COLO829 (cell line): ENCODE data around the gene BIN1.
"Not testable (repeated sequence)": the region's sequence is repeated elsewhere in the genome, so short reads cannot be mapped to it uniquely, and the experiment has no call there.

ENCODE experiments used
- DNase-seq: peaks from one replicate; pipeline ENCODE4 v3.0.0; 2012; ENCODE audit warnings: low spot score

BIN1 gene

DNA sequence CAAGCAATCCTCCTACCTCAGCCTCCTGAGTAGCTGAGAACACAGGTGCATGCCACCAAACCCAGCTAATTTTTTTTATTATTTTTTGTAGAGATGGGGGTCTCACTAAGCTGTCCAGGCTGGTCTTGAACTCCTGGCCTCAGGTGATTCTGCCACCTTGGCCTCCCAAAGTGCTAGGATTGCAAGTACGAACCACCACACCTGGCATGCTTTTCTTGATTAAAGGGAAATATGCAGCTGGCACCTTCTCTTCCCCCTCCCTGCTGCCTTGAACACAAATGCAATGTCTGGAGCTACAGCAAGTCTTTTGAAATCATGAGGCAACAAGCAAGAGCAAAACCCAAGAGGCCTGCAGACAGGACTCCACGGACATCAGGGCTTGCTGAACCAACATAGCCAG is 26.8 kb upstream of the BIN1 start:
- no peak for DNase-seq

DNA sequence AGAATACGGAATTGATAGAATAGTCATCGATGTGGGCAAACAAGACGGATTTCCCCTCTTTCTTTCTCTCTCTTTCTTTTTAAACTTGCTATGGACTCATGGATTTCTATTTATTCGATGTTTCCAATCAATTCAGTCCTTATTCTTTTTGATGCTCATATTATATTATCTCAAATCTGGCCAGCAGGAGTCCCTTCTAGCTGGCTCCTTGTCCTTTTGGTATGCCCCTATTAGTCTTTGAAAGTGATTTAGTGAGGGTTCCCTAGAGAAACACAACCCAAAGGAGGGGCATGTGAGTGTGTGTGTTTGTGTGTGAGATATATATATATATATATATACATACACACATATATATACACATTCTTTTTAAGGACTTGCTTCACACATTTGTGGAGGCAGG is 23.5 kb upstream of the BIN1 start:
- DNase-seq = no peak

DNA sequence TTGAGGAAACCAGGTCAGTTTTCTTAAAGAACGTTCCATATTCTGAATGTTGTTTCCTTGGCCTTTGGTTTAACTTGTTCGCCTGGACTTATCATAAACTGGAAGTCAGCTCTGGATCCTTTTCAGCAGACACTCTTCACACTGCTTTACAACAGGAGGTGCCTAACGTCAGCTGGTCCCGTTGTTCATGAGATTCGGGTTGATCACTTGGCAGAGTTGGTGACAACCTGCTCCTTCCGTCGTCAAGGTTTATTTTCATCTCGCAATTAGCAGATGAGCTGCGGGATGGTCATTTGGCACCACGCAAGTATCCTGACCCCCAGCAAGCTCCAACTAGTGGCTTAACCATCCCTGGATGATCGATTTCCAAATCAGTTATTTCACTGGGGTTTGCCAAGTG is 23.0 kb upstream of the BIN1 start:
- no peak for DNase-seq

DNA sequence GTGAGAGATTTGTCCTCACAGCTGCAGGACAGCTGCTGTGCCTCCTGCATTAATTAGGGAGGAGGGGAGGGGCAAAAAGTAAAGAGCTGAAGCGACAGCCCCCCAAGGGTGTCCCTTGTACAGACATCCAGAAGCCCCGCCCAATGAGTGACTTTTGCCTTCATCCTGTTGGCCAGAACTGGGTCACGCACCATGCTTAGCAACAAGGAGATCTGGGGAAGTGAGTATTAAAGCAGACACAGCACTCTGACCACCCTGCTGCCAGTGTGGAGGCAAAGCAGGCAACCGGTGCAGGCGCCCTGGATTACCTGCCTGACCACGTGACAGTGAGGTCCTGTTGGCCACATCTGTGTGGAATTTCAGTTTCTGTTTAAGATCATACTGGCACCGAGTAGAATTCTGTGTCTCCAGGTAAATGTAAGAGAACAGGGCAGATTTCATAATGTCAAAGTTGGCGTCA is 21.5 kb upstream of the BIN1 start:
- no peak for DNase-seq

DNA sequence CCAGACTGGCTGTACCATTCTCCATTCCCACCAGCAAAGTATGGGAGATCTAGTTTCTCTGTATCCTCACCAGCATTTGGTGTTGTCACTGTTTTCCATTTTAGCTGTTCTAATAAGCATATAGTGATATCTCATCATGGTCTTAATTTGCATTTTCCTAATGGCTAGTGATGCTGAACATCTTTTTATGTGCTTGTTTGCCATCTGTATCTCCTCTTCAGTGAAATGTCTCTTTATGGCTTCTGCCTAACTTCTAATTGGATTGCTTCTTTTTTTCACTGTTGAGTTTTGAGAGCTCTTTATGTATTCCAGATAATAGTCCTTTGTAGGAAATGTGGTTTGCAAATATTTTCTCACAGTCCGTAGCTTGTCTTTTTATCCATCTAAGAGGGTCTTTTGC is 18.9 kb upstream of the BIN1 start:
- no peak for DNase-seq

DNA sequence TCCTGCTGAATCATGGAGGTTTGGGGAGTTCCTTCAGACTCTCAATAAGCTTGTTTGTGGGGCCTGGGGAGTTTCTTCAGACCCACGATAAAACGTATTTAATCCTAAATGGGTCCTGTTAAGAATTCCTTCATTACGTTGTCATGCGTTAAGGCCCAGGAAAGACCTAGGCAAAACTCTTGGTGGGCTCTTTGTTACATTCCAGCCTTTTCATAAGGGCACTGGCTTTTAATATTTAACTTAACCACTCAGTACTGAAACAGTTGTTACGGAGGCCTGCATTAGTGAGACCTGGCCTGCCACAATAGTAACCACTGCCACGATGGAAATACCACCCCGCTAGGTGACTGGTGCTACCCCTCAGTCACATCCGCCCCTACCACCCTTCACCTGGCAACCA is 17.5 kb upstream of the BIN1 start:
- DNase-seq = no peak

DNA sequence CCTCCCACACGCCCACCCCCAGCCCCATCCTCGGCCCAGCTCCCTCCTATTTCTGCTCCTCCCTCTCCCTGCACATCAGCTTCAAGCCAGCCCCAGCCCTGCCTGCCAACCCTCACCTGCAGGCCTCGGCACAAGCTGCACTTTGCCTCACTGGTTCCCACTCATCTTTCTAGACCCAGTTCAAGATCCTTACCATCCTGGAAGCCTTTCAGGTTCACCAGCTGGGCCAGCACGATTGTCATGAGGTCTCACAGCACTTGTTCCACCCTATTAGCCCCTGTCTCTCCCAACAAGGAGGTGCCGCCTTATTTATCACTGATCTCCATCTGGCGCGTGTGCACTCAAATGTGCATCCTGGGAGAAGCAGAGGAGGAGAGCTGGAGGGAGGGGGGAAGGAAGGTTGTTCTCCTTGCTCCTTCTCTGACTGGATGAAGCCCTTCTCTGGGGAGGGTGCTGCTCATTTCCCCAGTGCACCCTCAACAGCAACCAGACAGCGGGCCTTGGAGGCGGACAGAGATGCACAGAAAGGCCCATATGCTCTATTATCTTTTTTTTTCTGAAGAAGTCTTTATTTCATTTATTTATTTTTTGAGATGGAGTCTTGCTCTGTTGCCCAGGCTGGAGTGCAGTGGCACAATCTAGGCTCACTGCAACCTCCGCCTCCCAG is 15.5 kb upstream of the BIN1 start:
- no peak for DNase-seq

DNA sequence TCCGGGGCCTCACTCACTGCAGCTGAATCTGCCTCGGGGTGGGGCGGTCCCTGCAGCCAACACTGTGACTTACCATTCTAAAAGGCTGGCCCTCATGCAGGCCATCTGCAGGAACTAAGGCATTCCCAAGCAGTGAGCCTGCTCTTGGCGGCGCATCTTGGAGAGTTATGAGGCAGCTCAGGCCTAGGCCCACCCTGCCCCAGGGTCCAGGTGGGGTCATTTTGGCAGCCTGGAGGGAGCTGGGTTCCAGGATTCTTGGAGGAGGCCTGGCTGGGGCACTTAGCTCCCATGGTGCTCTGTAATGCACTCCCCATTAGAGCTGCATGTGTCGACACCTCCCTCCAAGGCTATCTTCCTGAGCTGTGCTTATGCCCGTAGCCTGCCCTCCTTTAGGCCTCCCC is 14.8 kb upstream of the BIN1 start:
- DNase-seq = no peak

DNA sequence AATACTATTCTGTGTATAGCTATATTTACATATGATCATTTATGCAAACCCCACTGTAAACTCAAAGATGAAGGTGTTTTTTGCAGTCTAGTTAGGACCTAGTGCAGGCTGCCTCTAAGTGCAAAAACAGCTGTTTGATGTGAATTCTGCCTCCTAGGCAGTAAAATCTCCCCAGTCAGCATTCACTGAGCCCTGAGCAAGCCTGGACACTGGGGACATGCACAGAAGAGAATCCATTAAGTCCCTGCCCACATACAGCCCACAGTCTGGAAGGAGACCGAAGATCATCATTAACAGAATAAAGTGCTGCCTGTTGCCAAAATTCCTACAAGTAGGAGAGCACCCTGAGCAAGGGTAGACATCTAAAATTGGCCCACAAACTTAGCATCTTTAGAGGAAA is 14.4 kb upstream of the BIN1 start:
- DNase-seq = no peak

DNA sequence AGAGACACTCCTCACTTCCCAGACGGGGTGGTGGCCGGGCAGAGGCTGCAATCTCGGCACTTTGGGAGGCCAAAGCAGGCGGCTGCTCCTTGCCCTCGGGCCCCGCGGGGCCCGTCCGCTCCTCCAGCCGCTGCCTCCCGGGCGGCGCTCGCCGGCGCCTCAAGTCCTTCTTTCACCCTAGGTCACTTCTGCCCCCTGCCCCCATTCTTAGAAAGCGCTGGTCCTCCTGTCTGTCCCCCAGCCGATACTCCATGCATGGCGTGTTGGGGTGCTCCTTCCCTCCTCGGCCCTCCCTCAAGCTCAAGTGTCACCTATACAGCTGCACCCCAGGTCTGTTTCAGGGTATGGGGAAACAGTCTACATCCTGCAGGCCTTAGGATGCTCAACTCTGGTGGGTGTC is 13.5 kb upstream of the BIN1 start:
- DNase-seq = not testable (repeated sequence)

DNA sequence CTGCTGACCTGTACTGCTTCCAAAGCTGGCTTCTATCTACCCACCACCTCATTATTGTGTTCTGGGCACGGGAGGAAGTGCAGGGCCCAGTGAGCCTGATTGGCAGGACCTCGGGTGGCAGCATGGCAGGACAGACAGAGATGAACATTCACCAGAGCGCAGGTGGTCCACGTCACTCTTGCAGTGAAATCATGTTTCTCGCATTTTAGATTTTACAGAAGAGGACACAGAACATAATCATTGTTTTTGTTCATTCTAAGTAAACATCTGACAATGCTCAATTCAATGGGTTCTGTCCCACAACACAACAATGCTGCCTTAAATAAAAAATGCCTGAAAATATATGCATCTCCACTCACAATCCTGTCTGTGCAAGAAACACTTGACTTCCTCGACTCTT is 11.5 kb upstream of the BIN1 start:
- no peak for DNase-seq

DNA sequence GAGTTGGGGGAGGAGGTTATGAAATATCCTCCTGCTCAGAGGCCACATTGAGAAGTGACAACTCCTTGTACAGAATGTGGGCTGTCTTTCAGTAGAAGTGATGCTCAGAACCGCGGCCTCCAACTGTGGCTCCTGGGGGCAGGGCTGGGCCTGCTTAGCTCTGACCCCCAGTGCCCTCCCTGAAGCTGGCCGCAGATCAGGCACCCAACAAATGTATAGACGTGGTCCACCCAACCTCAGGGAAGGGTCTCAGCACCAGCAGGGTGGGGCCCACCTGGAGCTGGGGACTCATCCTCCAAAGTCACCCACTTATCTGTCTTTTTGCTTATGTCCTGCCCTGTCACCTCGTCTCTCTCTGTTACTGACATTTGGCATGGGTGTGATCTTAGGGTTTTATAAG is 11.1 kb upstream of the BIN1 start:
- no peak for DNase-seq

DNA sequence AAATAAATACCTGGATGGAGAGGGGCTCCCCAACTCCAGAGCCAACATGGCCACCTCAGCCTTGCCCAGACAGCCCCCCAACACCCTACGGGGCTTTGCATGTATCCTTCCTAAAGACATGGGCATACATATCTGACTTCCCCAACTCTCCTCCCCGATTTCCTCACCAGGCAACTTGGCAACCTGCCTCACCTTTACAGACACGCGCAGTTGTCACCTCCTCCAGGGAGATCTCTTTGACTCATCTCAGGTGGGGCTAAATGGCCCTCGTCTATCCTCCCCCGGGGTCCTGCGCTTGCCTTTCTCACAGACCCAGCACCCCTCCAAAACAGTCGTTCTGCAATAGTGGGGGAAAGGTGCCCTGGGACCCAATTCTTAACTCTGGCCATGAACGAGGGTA is 10.6 kb upstream of the BIN1 start:
- no peak for DNase-seq

DNA sequence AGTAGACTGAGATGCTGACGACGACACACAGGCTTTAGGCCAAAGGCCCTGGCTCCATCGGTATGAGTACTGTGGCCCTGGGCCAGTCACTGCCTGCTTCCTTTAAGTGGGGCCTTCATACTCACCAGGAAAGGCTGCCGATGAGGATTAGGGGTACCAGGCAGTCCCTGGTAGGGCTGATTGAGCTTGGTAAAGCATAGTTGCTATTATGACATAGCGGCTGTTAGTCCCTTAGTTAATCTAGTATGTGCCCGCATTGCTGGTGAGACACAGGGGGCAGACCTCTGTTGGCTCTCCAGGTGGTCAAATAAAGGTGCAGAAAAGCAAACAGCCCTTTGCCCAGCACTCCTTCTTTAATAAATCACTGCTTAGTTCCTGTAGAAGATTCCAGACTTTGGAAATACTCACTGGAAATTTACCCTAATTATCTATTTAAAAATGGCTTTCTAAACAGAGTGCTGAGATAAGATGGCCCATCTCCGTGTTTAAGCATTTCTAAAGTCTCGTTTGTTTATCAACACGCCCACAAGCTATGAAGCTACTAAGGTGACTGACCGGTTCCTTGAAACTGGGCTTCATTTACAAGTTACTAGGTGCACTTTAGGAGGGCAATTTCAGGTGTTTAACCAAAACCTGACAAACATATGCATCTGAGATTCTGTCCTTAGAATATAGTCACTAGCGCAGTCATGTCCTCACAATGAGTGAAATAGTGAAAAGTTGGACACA is 8.7 kb upstream of the BIN1 start:
- no peak for DNase-seq

DNA sequence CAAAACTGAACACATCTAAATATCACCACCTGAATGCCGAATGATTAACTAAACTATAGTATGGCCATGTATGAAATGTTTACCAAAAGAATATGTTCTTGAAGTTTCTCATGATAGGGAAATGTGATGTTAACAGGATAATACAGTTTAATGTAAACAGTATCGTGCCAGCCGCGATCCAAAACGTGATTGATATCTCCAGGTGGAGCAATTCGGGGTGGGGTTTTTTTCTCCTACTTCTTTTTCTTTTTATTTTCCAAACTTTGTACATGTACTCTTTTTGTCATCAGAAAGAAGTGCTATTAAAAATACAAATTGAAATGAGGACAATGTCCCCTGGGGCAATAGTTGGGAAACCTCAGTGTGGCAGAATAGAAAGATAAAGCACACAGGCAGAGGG is 4.0 kb upstream of the BIN1 start:
- DNase-seq = no peak

DNA sequence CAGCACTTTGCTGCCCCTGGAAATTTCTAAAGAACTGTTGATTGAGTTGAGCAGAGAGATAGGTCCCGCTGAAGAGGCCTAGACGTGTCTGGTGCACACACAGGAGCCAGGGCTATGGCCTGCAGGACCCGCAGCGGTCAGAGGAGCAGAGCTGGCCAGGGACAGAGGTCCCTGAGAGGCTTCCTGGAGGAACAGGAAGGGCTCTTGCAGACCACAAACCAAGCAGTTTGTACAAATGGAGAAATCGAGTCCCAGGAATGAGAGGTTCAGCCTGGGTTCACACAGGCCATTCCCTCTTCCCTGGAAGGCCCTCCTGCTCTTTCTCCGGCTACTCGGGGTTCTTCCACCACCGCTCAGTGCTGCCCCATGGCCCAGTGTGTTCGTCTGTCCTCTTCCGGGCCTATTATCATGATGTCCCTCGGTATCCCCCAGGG is 1.2 kb upstream of the BIN1 start:
- no peak for DNase-seq

DNA sequence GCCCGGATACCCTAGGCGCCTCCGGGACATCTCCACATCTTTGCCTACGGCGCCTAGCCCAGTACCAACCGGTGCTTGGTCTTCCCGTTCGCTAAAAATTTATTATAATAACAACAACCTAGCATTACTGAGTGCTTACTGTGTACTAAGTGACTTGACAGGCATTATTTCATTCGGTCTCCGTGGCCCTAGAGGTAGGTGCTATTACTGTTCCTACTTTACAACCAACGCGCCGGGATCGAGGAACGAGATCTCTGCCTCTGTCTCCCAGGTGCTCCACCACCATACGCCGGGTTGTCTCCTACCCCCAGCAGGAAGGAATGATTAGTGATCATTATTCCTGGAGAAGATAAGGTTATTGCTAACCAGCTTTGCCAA is 657 bp upstream of the BIN1 start:
- DNase-seq = no peak

DNA sequence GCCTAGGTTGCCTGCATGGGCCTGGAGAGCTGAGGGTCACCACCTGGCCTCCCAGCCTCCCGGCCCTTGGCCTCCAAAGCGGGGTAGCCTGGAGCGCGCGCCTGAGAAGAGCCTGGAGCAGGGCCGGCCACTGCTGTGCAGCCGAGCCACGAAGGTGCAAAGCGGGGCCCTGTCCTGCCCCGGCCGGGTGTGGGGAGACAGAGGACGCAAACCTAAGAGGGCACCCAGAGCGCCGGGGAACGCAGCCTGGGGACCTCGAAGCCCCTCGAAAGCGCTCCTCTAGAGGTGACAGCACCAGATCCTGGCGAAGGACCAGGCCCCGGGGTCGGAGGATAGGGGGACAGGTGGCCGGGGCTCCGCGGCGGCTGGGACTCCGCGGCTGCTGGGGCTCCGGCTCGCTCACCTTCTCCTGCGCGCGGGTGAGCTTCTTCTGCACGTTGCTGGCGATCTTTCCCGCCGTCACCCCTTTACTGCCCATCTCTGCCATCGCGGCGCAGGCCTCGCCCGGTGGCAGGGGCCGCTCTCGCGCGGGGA is 430 bp downstream of the BIN1 start:
- DNase-seq = no peak

DNA sequence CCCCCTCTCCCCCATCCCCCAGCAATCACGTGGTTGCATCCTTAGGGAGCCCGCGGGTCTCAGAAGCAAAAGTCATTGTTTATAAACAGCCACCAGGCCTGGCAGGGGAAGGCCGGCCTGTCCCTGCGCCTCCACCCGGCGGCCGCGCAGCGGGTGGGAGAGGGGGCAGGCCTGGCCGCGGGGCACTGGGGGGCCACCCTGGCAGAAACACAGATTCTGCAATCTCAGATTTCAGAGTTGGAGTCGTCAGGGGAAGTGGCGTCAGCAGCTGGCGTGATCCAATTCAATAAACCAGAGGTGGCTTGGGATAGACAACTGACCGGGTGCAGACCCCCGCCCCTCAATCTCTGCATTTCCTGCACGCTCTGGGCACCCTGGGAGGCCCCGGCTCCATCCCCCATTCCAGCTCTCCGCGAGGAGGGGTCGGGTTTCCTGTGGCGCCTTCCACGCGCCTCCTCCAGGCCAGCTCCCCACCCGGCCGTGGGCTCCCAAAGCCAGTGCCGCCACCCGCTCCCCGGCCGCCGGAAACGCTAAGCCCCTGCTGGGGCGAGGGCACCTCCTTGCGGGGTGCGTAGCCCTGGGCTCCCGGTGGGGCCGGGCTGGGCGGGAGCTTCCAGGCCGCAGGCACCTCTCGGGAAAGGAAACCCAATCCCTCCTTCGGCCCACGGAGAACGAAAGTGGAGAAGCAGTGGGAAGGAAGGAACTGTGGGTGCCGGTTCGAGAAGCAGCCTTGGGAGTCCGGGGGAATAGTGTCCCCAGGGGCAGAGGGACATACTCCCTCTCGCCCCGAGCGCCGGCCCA is 1.1 kb downstream of the BIN1 start:
- no peak for DNase-seq

DNA sequence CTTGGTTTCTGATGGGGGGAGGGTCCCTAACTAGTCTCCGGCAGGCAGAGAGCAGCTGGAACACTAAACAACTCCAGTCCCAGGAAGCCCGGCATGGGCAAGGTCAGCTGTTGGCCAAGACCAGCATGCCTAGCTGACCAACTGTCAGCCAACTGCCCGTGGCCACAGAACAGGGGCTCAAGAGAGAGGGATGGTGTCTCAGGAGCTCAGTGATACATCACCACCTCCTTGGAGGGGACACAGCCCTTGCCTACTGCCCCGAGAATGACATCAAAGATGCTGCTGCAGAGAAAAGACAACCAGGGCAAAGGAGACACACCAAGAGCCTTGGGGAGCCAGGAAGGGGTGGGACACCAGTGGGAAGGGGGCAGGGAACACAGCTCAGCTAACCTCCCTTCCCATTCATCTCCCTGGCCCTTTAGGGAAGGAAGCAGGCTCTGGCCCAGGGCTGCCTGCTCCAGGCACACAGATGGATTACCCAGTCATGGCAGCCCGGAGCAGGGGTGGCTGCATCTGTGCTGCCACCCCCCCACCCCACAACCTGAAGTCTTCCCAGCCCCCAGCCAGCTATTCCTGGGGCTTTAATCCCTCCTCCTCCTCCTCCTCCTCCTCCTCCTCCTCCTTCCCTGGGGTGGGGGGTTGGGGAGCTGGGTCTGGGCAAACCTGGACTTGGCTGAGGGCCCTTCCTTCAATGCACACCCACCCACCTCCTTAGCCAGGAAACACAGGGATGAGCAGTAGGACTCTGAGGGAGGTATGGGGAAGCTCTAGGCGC is 1.9 kb downstream of the BIN1 start:
- no peak for DNase-seq

DNA sequence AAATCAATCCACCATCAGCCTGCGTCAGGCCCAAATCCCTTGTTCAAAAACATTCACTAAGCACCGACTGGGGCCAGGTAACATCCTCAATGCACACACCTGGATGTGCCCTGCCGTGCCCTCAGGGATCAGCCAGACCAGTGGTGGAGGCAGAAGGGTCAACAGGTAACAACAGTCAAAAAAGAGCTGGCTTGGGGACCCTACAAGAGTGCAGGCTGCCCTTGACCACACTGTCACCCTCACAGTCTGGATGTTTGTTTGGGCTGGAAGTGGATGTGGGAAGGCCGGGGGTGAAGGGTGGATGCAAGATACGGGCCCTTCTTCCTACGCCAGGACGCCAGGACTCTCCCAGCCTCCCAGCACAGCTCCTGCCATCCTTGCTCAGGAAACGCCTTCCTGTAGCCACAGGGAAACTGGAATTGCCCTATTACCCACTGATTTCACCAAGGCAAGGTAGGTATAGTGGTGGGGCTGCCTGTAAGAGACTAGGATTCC is 2.7 kb downstream of the BIN1 start:
- no peak for DNase-seq
